Progenitor cell of endocrine pancreas (in vitro differentiated cells): ENCODE data around the gene PLPPR5. TPM values are rescaled to one million over a fixed set of nuclear protein-coding genes. Genes with fewer than 3 reads are reported as not detected.

Experiments used
- DNase-seq: peaks from one replicate; pipeline ENCODE4 v3.0.0; 2021; ENCODE audit warnings: low spot score; ENCODE audit not compliant: unreplicated experiment
- H3K27ac Mint-ChIP-seq: 2 replicates; pipeline ENCODE4 v1.8.0; 2021; ENCODE audit warnings: mild to moderate bottlenecking, moderate library complexity, mixed read lengths
- H3K27me3 Mint-ChIP-seq: 2 replicates; pipeline ENCODE4 v1.8.0; 2021; ENCODE audit warnings: mixed read lengths
- H3K36me3 Mint-ChIP-seq: 2 replicates; pipeline ENCODE4 v1.8.0; 2022; ENCODE audit warnings: mixed read lengths; ENCODE audit not compliant: insufficient read depth
- H3K4me1 Mint-ChIP-seq: 2 replicates; pipeline ENCODE4 v1.8.0; 2021; ENCODE audit warnings: low read depth, mixed read lengths
- H3K4me3 Mint-ChIP-seq: 2 replicates; pipeline ENCODE4 v1.8.0; 2021; ENCODE audit warnings: low read depth, mild to moderate bottlenecking, moderate library complexity, mixed read lengths
- H3K9me3 Mint-ChIP-seq: 2 replicates; pipeline ENCODE4 v1.8.0; 2021; ENCODE audit warnings: low read depth, mixed read lengths
- CTCF ChIP-seq: fragments of 200-600 bp; sonication (generic); IDR thresholded peaks from one replicate; pipeline ENCODE4 v1.5.0; 2021; ENCODE audit warnings: antibody characterized with exemption, mild to moderate bottlenecking; ENCODE audit not compliant: unreplicated experiment
- total RNA-seq: library from RNA; stranded (reverse); gene quantifications from 2 replicates; pipeline ENCODE4 v1.2.1, GENCODE V29; 2021

The PLPPR5 gene
- total RNA-seq, 1 donor from 2014 or later: 0.77 TPM

DNA sequence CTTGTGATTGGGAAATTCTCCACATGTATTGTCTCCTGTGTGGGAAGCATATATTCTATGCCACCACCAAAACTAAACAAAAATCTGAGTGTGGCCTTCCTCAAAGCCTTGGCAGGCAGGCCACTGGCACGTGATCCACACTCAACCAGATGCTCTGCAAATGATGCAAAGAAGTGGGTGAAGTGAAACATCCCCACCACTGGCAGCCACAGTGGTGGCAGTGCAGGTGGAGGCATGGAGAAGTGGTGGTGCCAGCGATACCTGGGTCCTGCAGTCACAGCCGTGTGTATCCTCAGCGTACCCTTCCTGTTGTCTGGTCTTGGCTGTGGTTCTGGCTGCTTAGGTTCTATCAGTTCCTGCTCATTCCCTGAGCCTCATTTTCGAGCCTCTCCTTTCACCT is 65.2 kb downstream of the PLPPR5 start:
- Mint-ChIP-seq H3K4me1 (no peaks in the 10 kb centered on the region), H3K27me3 (no peaks in the 10 kb centered on the region), H3K4me3 (no peak overlapping the region), H3K9me3 (no peaks in the 10 kb centered on the region), H3K27ac (no peak overlapping the region), H3K36me3 (no peaks in the 10 kb centered on the region)
- DNase-seq: no peak
- no peak for TF ChIP-seq CTCF

- Mint-ChIP-seq H3K27me3 (no peaks in the 10 kb centered on the region), H3K36me3 (no peaks in the 10 kb centered on the region), H3K27ac (no peak overlapping the region), H3K9me3 (no peaks in the 10 kb centered on the region), H3K4me1 (no peaks in the 10 kb centered on the region), H3K4me3 (no peak overlapping the region)
- no peak for TF ChIP-seq CTCF
- no peak for DNase-seq
Measured at GRCh38 chr1:98937347-98937746, 67.3 kb downstream of the PLPPR5 start.

DNA sequence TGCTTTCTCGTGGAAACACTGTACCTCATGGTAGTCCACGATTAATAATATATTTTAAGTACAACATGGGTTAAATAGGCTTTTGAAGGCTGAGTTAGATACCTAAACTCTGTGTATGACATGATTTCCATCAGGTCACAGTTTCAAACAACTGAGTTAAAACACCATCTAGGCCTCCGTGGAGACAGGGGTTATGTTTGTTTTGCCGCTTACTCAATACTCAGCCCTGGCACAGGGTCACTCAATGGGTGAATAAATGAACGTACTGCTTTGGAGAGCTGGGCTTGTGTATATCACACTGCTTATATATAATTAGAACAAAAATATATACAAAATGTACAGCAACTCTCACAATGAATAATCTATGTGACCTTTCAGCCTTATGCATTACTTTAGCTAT is 72.5 kb downstream of the PLPPR5 start:
- no peak for TF ChIP-seq CTCF
- Mint-ChIP-seq H3K4me3 (no peak overlapping the region), H3K27ac (no peak overlapping the region), H3K9me3 (no peaks in the 10 kb centered on the region), H3K36me3 (no peaks in the 10 kb centered on the region), H3K27me3 (no peaks in the 10 kb centered on the region), H3K4me1 (peaks cover 5% of the 10 kb centered on the region)
- no peak for DNase-seq

GRCh38 chr1:98931128-98931835 is 73.4 kb downstream of the PLPPR5 start:
- no peak overlapping the region for H3K4me3 Mint-ChIP-seq
- H3K4me1 Mint-ChIP-seq: peaks cover 5% of the 10 kb centered on the region
- TF ChIP-seq CTCF: no peak
- no peak overlapping the region for H3K27ac Mint-ChIP-seq
- no peaks in the 10 kb centered on the region for H3K36me3 Mint-ChIP-seq
- DNase-seq: no peak
- no peaks in the 10 kb centered on the region for H3K9me3 Mint-ChIP-seq
- H3K27me3 Mint-ChIP-seq: no peaks in the 10 kb centered on the region

DNA sequence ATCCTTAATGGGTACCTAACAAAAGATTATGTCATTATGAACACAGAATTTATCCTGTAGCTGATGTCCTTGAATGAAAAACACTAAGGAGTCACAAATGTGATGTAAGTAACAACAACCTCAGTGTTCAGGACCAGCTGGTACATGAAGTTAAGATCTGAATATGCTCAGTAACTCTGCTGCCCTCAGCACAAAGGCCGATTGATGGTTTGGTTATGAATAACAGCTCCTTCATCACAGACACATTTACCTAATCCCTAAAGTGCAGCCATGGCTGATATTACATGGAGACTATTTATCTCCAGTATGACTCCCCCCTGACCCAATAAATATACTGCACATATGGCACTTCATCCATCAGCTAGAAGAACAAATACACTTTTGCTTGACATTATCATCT is 75.2 kb downstream of the PLPPR5 start:
- Mint-ChIP-seq H3K36me3 (no peaks in the 10 kb centered on the region), H3K4me3 (no peak overlapping the region), H3K4me1 (peaks cover 5% of the 10 kb centered on the region), H3K27me3 (no peaks in the 10 kb centered on the region), H3K27ac (no peak overlapping the region), H3K9me3 (no peaks in the 10 kb centered on the region)
- no peak for TF ChIP-seq CTCF
- DNase-seq: no peak
